ENCODE data around the gene CDHR3. TPM values are rescaled to one million over a fixed set of nuclear protein-coding genes. Genes with fewer than 3 reads are reported as not detected.

Gene CDHR3
- total RNA-seq, 1 donor from 2014 or later, result 3.1 TPM

- Histone ChIP-seq H2AFZ (ENCODE audit: low read depth, low read length) (no peak overlapping the region), H3K4me1 (ENCODE audit: insufficient read depth, low read length) (no peaks in the 10 kb centered on the region), H4K20me1 (ENCODE audit: insufficient read depth, low read length) (no peaks in the 10 kb centered on the region), H3K27ac (ENCODE audit: low read depth, low read length) (no peak overlapping the region), H3K9ac (ENCODE audit: low read length) (no peak overlapping the region), H3K4me2 (ENCODE audit: low read length) (no peak overlapping the region), H3K9me3 (ENCODE audit: insufficient read depth, low read depth, low read length) (no peaks in the 10 kb centered on the region), H3K36me3 (ENCODE audit: insufficient read depth, low read length) (no peaks in the 10 kb centered on the region), H3K27me3 (ENCODE audit: insufficient read depth, low read length) (peaks cover 11% of the 10 kb centered on the region), H3K4me3 (ENCODE audit: insufficient read depth, low read depth, low read length) (no peak overlapping the region), H3K79me2 (ENCODE audit: insufficient read depth, low read length) (no peaks in the 10 kb centered on the region)
- H3K9me3 Mint-ChIP-seq (ENCODE audit: unreplicated experiment), result no peaks in the 10 kb centered on the region
- H3K4me1 Mint-ChIP-seq (ENCODE audit: low read depth, unreplicated experiment), result peaks cover 14% of the 10 kb centered on the region
- H3K27me3 Mint-ChIP-seq (ENCODE audit: low read depth, unreplicated experiment), result peaks cover 20% of the 10 kb centered on the region
- H3K36me3 Mint-ChIP-seq (ENCODE audit: low read depth, unreplicated experiment), result peaks cover 3% of the 10 kb centered on the region
- DNase-seq (ENCODE audit: low read depth) (no peak), FAIRE-seq (no peak)
- TF ChIP-seq, protein P1, sequence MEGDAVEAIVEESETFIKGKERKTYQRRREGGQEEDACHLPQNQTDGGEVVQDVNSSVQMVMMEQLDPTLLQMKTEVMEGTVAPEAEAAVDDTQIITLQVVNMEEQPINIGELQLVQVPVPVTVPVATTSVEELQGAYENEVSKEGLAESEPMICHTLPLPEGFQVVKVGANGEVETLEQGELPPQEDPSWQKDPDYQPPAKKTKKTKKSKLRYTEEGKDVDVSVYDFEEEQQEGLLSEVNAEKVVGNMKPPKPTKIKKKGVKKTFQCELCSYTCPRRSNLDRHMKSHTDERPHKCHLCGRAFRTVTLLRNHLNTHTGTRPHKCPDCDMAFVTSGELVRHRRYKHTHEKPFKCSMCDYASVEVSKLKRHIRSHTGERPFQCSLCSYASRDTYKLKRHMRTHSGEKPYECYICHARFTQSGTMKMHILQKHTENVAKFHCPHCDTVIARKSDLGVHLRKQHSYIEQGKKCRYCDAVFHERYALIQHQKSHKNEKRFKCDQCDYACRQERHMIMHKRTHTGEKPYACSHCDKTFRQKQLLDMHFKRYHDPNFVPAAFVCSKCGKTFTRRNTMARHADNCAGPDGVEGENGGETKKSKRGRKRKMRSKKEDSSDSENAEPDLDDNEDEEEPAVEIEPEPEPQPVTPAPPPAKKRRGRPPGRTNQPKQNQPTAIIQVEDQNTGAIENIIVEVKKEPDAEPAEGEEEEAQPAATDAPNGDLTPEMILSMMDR (IDR thresholded peaks at IDR 0.05; ENCODE audit: insufficient read depth, low read depth, low read length), result no peak
- TF ChIP-seq EZH2 (IDR thresholded peaks at IDR 0.05; ENCODE audit: insufficient read depth, low read length), result no peak
- no peak overlapping the region for H3K27ac Mint-ChIP-seq (ENCODE audit: unreplicated experiment)
- H3K4me3 Mint-ChIP-seq (ENCODE audit: unreplicated experiment), result no peak overlapping the region
These were observed 22.2 kb downstream of the CDHR3 start for GRCh38 chr7:105985229-105985628.

DNA sequence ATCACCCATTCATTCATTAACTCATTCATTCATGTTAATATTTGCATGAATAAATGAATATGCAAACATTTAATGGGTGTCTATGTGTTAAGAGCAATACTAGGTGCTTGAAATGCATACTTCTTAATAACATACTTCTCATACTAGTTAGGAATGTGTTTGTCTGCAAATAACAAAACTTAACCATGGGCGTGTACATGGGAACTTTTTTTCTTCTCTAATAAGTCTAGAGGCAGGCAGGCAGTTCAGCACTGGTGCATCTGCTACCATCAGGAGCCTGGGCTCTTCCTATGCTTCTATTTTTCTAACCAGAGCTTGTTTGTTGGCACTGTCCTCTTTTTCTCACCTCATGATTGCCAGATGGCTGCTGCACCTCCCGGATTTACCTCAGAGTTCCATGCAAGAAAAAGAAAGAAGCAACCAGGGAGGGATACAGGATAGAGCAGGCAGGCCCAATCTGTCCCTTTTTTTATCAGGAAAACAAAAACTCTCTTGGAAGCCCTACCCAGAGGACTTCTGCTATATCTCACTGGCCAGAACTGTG, 22.7 kb downstream of the CDHR3 start:
- Histone ChIP-seq H3K4me3 (ENCODE audit: insufficient read depth, low read depth, low read length) (no peak overlapping the region), H3K9ac (ENCODE audit: low read length) (no peak overlapping the region), H3K36me3 (ENCODE audit: insufficient read depth, low read length) (no peaks in the 10 kb centered on the region), H2AFZ (ENCODE audit: low read depth, low read length) (no peak overlapping the region), H3K4me2 (ENCODE audit: low read length) (no peak overlapping the region), H4K20me1 (ENCODE audit: insufficient read depth, low read length) (no peaks in the 10 kb centered on the region), H3K4me1 (ENCODE audit: insufficient read depth, low read length) (no peaks in the 10 kb centered on the region), H3K9me3 (ENCODE audit: insufficient read depth, low read depth, low read length) (no peaks in the 10 kb centered on the region), H3K27me3 (ENCODE audit: insufficient read depth, low read length) (peaks cover 11% of the 10 kb centered on the region), H3K27ac (ENCODE audit: low read depth, low read length) (no peak overlapping the region), H3K79me2 (ENCODE audit: insufficient read depth, low read length) (no peaks in the 10 kb centered on the region)
- TF ChIP-seq, protein P1 (IDR thresholded peaks at IDR 0.05; ENCODE audit: insufficient read depth, low read depth, low read length), result no peak
- no peak for TF ChIP-seq EZH2 (IDR thresholded peaks at IDR 0.05; ENCODE audit: insufficient read depth, low read length)
- DNase-seq (ENCODE audit: low read depth) (no peak), FAIRE-seq (no peak)
- Mint-ChIP-seq H3K36me3 (ENCODE audit: low read depth, unreplicated experiment) (peaks cover 3% of the 10 kb centered on the region), H3K4me3 (ENCODE audit: unreplicated experiment) (no peak overlapping the region), H3K27me3 (ENCODE audit: low read depth, unreplicated experiment) (peaks cover 20% of the 10 kb centered on the region), H3K9me3 (ENCODE audit: unreplicated experiment) (no peaks in the 10 kb centered on the region), H3K27ac (ENCODE audit: unreplicated experiment) (no peak overlapping the region), H3K4me1 (ENCODE audit: low read depth, unreplicated experiment) (peaks cover 14% of the 10 kb centered on the region)

- DNase-seq (ENCODE audit: low read depth), result no peak
- H3K27me3 Mint-ChIP-seq (ENCODE audit: low read depth, unreplicated experiment), result peaks cover 16% of the 10 kb centered on the region
These were observed 24.0 kb downstream of the CDHR3 start for GRCh38 chr7:105987046-105987445.

More at GRCh38 chr7:105987046-105987445, 24.0 kb downstream of the CDHR3 start:
- Histone ChIP-seq H3K9ac (ENCODE audit: low read length) (no peak overlapping the region), H3K4me2 (ENCODE audit: low read length) (no peak overlapping the region), H3K4me3 (ENCODE audit: insufficient read depth, low read depth, low read length) (no peak overlapping the region), H3K27me3 (ENCODE audit: insufficient read depth, low read length) (peaks cover 11% of the 10 kb centered on the region), H3K4me1 (ENCODE audit: insufficient read depth, low read length) (no peaks in the 10 kb centered on the region), H4K20me1 (ENCODE audit: insufficient read depth, low read length) (no peaks in the 10 kb centered on the region), H3K27ac (ENCODE audit: low read depth, low read length) (no peak overlapping the region), H3K36me3 (ENCODE audit: insufficient read depth, low read length) (no peaks in the 10 kb centered on the region), H3K9me3 (ENCODE audit: insufficient read depth, low read depth, low read length) (no peaks in the 10 kb centered on the region), H3K79me2 (ENCODE audit: insufficient read depth, low read length) (no peaks in the 10 kb centered on the region), H2AFZ (ENCODE audit: low read depth, low read length) (no peak overlapping the region)
- TF ChIP-seq, protein P1 (IDR thresholded peaks at IDR 0.05; ENCODE audit: insufficient read depth, low read depth, low read length), result no peak
- no peak for TF ChIP-seq EZH2 (IDR thresholded peaks at IDR 0.05; ENCODE audit: insufficient read depth, low read length)
- Mint-ChIP-seq H3K36me3 (ENCODE audit: low read depth, unreplicated experiment) (peaks cover under 1% of the 10 kb centered on the region), H3K4me3 (ENCODE audit: unreplicated experiment) (no peak overlapping the region), H3K9me3 (ENCODE audit: unreplicated experiment) (no peaks in the 10 kb centered on the region), H3K4me1 (ENCODE audit: low read depth, unreplicated experiment) (peaks cover 13% of the 10 kb centered on the region), H3K27ac (ENCODE audit: unreplicated experiment) (no peak overlapping the region)
- FAIRE-seq, result no peak
